Tibial nerve (tissue), 4 donors: ENCODE results near the gene SNRPD1.

ENCODE experiments used
- CTCF ChIP-seq, 5 experiments: fragments of 200-600 bp in 3 of 5; fragments of 450-650 bp in 2 of 5; sonication (generic) in 3 of 5; IDR thresholded peaks; one replicate each; pipeline ENCODE4 v1.5.1; 2016 to 2019; ENCODE audit warnings: antibody characterized with exemption in 5 of 5, mild to moderate bottlenecking in 3 of 5, moderate library complexity in 2 of 5
- EP300 ChIP-seq, 2 donors: sonication (generic); formaldehyde crosslinking; IDR thresholded peaks; one replicate each; pipeline ENCODE4 v1.6.1; 2017; ENCODE audit warnings: antibody characterized with exemption in 2 of 2, mild to moderate bottlenecking in 1 of 2

GRCh38 chr18:21575656-21576055 is 36.5 kb upstream of the SNRPD1 start:
- TF ChIP-seq EP300 (IDR thresholded peaks at IDR 0.05) (no peak), CTCF (IDR thresholded peaks at IDR 0.05) (no peak)
